HG03558 (cell line): Measurements from ENCODE around the gene SLC2A14.
"Not testable (repeated sequence)": the region's sequence is repeated elsewhere in the genome, so short reads cannot be mapped to it uniquely, and the experiment has no call there.

Experiments
- ATAC-seq: cut with Tn5 transposase; IDR thresholded peaks from one replicate; pipeline ENCODE4 v1.9.1; 2021; ENCODE audit warnings: moderate number of reproducible peaks; ENCODE audit not compliant: unreplicated experiment; ENCODE audit errors: extremely low read depth

SLC2A14 gene

GRCh38 chr12:7877420-7877819 lies 4.7 kb upstream of the SLC2A14 start:
- no peak for ATAC-seq

GRCh38 chr12:7870335-7870734 lies 2.4 kb downstream of the SLC2A14 start:
- ATAC-seq: no peak

- ATAC-seq: no peak
Observed at GRCh38 chr12:7869137-7869536, 3.6 kb downstream of the SLC2A14 start.

- no peak for ATAC-seq
Observed at GRCh38 chr12:7868391-7868790, 4.3 kb downstream of the SLC2A14 start.

GRCh38 chr12:7864601-7865150 lies 8.0 kb downstream of the SLC2A14 start:
- no peak for ATAC-seq

GRCh38 chr12:7862814-7863348 lies 9.8 kb downstream of the SLC2A14 start:
- not testable (repeated sequence) for ATAC-seq

GRCh38 chr12:7862301-7862700 lies 10.4 kb downstream of the SLC2A14 start:
- ATAC-seq: not testable (repeated sequence)

- no peak for ATAC-seq
Observed at GRCh38 chr12:7859552-7859951, 13.2 kb downstream of the SLC2A14 start.

GRCh38 chr12:7857971-7858370 lies 14.7 kb downstream of the SLC2A14 start:
- no peak for ATAC-seq

GRCh38 chr12:7856516-7856915 lies 16.2 kb downstream of the SLC2A14 start:
- ATAC-seq: no peak

GRCh38 chr12:7853557-7853956 lies 19.2 kb downstream of the SLC2A14 start:
- ATAC-seq: no peak

- not testable (repeated sequence) for ATAC-seq
Observed at GRCh38 chr12:7851622-7852081, 21.1 kb downstream of the SLC2A14 start.

- not testable (repeated sequence) for ATAC-seq
Observed at GRCh38 chr12:7850099-7850498, 22.6 kb downstream of the SLC2A14 start.

- ATAC-seq: not testable (repeated sequence)
Observed at GRCh38 chr12:7848098-7848422, 24.7 kb downstream of the SLC2A14 start.

- ATAC-seq: not testable (repeated sequence)
Observed at GRCh38 chr12:7847226-7848097, 25.3 kb downstream of the SLC2A14 start.

GRCh38 chr12:7844116-7844515 lies 28.6 kb downstream of the SLC2A14 start:
- no peak for ATAC-seq

- not testable (repeated sequence) for ATAC-seq
Observed at GRCh38 chr12:7843583-7843982, 29.1 kb downstream of the SLC2A14 start.

GRCh38 chr12:7843149-7843548 lies 29.6 kb downstream of the SLC2A14 start:
- ATAC-seq: not testable (repeated sequence)

GRCh38 chr12:7842444-7842843 lies 30.3 kb downstream of the SLC2A14 start:
- not testable (repeated sequence) for ATAC-seq

- not testable (repeated sequence) for ATAC-seq
Observed at GRCh38 chr12:7839848-7840247, 32.9 kb downstream of the SLC2A14 start.

- not testable (repeated sequence) for ATAC-seq
Observed at GRCh38 chr12:7839226-7839625, 33.5 kb downstream of the SLC2A14 start.
